A549 (cell line): ENCODE measurements around the gene MTG1. TPM values are rescaled to one million over a fixed set of nuclear protein-coding genes. Genes with fewer than 3 reads are reported as not detected.
"Not testable (repeated sequence)": the region's sequence is repeated elsewhere in the genome, so short reads cannot be mapped to it uniquely, and the experiment has no call there.

Source experiments
- ATAC-seq, 2 experiments: fragments of 200-7000 bp in 1 of 2; fragments of >200 bp in 1 of 2; cut with Nextera tagmentation in 1 of 2; cut with Tn5 transposase in 1 of 2; 3 replicates each; pipeline versions ENCODE4 v1.8.0 to v1.9.1; 2018 to 2020; ENCODE audit warnings: mild to moderate bottlenecking in 1 of 2, moderate library complexity in 1 of 2
- CTCF ChIA-PET: fragments of 300-600 bp; sonication (Branson Sonifier 250); formaldehyde crosslinking; extraction: SDS; loops from one replicate; lab custom pipeline; 2021; ENCODE audit warnings: antibody characterized with exemption, inconsistent platforms; lab: Yijun Ruan, JAX
- POLR2A ChIA-PET: fragments of 350-600 bp; formaldehyde crosslinking; extraction: SDS; loops from one replicate; lab custom pipeline; 2021; ENCODE audit warnings: antibody characterized with exemption, inconsistent platforms; lab: Yijun Ruan, JAX
- DNase-seq, 2 experiments: peaks; one replicate each; pipeline versions ENCODE4 v3.0.0 to v3.0.0-alpha.2; 2011 to 2016; ENCODE audit warnings: low read depth in 1 of 2, low spot score in 1 of 2
- FAIRE-seq: peaks from 2 replicates; lab custom pipeline; 2011; peaks lifted over from hg19 to GRCh38; lab: Jason Lieb, UNC
- H3K27ac ChIP-seq, 2 experiments: fragments of >200 bp; sonication (Bioruptor Twin); formaldehyde crosslinking; 3 replicates each; pipeline ENCODE4 v1.5.1; 2016 to 2017
- H3K4me1 ChIP-seq: fragments of >200 bp; sonication (Bioruptor Twin); formaldehyde crosslinking; 3 replicates; pipeline ENCODE4 v1.6.1; 2016
- H3K4me2 ChIP-seq: fragments of >200 bp; sonication (Bioruptor Twin); formaldehyde crosslinking; 3 replicates; pipeline ENCODE4 v1.6.1; 2016
- H3K4me3 ChIP-seq: fragments of >200 bp; sonication (Bioruptor Twin); formaldehyde crosslinking; 3 replicates; pipeline ENCODE4 v1.5.1; 2016
- H3K9me3 ChIP-seq: fragments of >200 bp; sonication (Bioruptor Twin); formaldehyde crosslinking; 3 replicates; pipeline ENCODE4 v1.6.1; 2016
- CBX8 ChIP-seq: fragments of 200-600 bp; sonication (generic); IDR thresholded peaks from 2 replicates; pipeline ENCODE4 v1.6.1; 2016
- CEBPB ChIP-seq, 2 experiments: fragments of >200 bp in 1 of 2; sonication (Bioruptor Twin) in 1 of 2; formaldehyde crosslinking in 1 of 2; IDR thresholded peaks; 2 replicates each; pipeline ENCODE4 v1.6.1; 2012 to 2016
- CHD4 ChIP-seq: fragments of 200-600 bp; sonication (generic); IDR thresholded peaks from 2 replicates; pipeline ENCODE4 v1.6.1; 2016; ENCODE audit warnings: antibody characterized with exemption, mild to moderate bottlenecking, borderline replicate concordance
- EHF ChIP-seq: fragments of 250-450 bp; sonication (Bioruptor Pico); IDR thresholded peaks from 2 replicates; pipeline ENCODE4 v1.5.0; 2020; ENCODE audit warnings: mild to moderate bottlenecking
- ESRRA ChIP-seq: fragments of 150-350 bp; IDR thresholded peaks from 2 replicates; pipeline ENCODE4 v1.6.1; 2014; ENCODE audit warnings: mild to moderate bottlenecking, low read length, borderline replicate concordance
- FOSL2 ChIP-seq, 2 experiments: fragments of 450-650 bp in 1 of 2; fragments of >200 bp in 1 of 2; sonication (Bioruptor Twin) in 1 of 2; formaldehyde crosslinking; IDR thresholded peaks; 2 replicates each; pipeline versions ENCODE4 v1.5.0 to v1.6.1; 2016 to 2020; ENCODE audit warnings: mild to moderate bottlenecking in 1 of 2, moderate library complexity in 1 of 2
- HEYL ChIP-seq: fragments of 250-450 bp; sonication (Bioruptor Pico); IDR thresholded peaks from 2 replicates; pipeline ENCODE4 v1.8.0; 2021; ENCODE audit warnings: mild to moderate bottlenecking, moderate library complexity
- JUNB ChIP-seq: fragments of >200 bp; sonication (Bioruptor Twin); formaldehyde crosslinking; IDR thresholded peaks from 2 replicates; pipeline ENCODE4 v1.6.1; 2016
- MAFK ChIP-seq: fragments of 450-650 bp; IDR thresholded peaks from 2 replicates; pipeline ENCODE4 v1.6.1; 2014; ENCODE audit not compliant: partially characterized antibody
- MAZ ChIP-seq: fragments of 150-350 bp; IDR thresholded peaks from 2 replicates; pipeline ENCODE4 v1.6.1; 2014; ENCODE audit warnings: antibody characterized with exemption, low read depth, low read length, borderline replicate concordance
- NFE2L2 ChIP-seq: fragments of 150-350 bp; conservative IDR thresholded peaks from 2 replicates; pipeline ENCODE4 v1.6.1; 2014; ENCODE audit warnings: low read length
- POLR2AphosphoS2 ChIP-seq: conservative IDR thresholded peaks from 2 replicates; pipeline ENCODE4 v1.6.1; 2012; ENCODE audit warnings: low read length, improper control_type of control experiment, inconsistent platforms
- RAD21 ChIP-seq, 2 experiments: fragments of >200 bp in 1 of 2; sonication (Bioruptor Twin) in 1 of 2; formaldehyde crosslinking in 1 of 2; IDR thresholded peaks in 1 of 2; conservative IDR thresholded peaks in 1 of 2; 2 replicates in 1 of 2; 3 replicates in 1 of 2; pipeline ENCODE4 v1.6.1; 2012 to 2018; ENCODE audit warnings: inconsistent platforms in 1 of 2
- RCOR1 ChIP-seq: fragments of 150-350 bp; IDR thresholded peaks from 2 replicates; pipeline ENCODE4 v1.6.1; 2014; ENCODE audit warnings: antibody characterized with exemption, low read length, low read depth
- WGBS: methylation state at CpG from one replicate; pipeline ENCODE4 v1.1.6; 2017; ENCODE audit errors: missing lambda C conversion rate; 5-methylcytosine and 5-hydroxymethylcytosine counted together
- polyA plus RNA-seq, 4 experiments: library from polyadenylated mRNA; depleted of rRNA in 3 of 4; stranded (reverse); fragments of >200 nt; fragmentation: RNase III in 1 of 4; extraction: RNeasy Plus Mini Kit Qiagen cat#74134 plus additional on column Dnase treatment in 1 of 4; gene quantifications; 2 replicates in 3 of 4; 3 replicates in 1 of 4; pipeline ENCODE4 v1.2.3, GENCODE V29; 2011 to 2017
- TF ChIP-seq, protein P1 (sequence below): fragments of 200-600 bp; sonication (generic); IDR thresholded peaks from 2 replicates; pipeline ENCODE4 v1.6.1; 2016; ENCODE audit warnings: antibody characterized with exemption, mild to moderate bottlenecking, moderate library complexity
- TF ChIP-seq, protein P2 (sequence below): IDR thresholded peaks from 2 replicates; pipeline ENCODE4 v1.6.1; 2012
- TF ChIP-seq, protein P3 (sequence below): IDR thresholded peaks from 2 replicates; pipeline ENCODE4 v1.6.1; 2012

The MTG1 gene
- polyA plus RNA-seq, 2 of the 4 experiments (the other 2 are of a cell fraction) = 60.3 to 67.2 TPM

DNA sequence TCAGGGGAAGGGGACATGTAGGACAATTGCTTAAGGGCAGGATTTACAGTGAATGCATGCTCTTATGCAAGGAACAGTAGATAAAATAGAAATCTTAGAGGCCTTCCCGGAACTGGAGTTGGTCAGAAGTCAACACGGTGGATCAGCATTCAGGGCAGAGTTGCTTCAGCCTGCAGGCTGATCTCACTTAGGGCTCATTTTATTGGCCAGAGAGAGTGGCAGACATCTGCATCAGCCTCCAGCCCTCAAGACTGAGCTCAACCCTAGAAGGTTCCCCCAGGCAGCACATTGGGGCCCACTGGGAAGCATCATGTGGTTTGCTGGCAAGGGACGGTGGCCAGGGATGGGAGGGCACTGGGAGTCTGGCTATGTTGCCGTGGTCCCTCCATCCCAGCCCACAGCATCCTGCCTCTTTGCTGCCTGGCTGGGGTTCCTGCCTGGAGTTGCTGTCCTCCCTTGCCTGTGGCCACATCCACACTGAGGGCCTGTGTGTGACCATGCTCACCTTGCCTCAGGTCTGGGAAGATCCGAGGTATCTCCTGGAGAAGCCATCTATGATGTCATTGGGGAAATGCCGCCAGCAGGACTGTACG lies 72.8 kb downstream of the MTG1 start:
- ChIA-PET POLR2A (no interaction called here), CTCF (interaction anchor here (0.9 to 1.3 kb wide), 2 partner anchors 10 to 29 kb away, joined by 3 to 4 read pairs; no protein-coding TSS in a partner anchor)
- Histone ChIP-seq H3K4me1 (no peaks in the 10 kb centered on the region), H3K4me2 (no peak overlapping the region), H3K4me3 (no peak overlapping the region), H3K9me3 (no peaks in the 10 kb centered on the region; the same call in 2 of the 3 replicates), H3K27ac (no peak overlapping the region)
- ATAC-seq (no peak), DNase-seq (no peak), FAIRE-seq (no peak)
- WGBS = 49% methylated on average over 7 of the region's 7 CpGs
- TF ChIP-seq FOSL2 (IDR thresholded peaks at IDR 0.05) = no peak
- TF ChIP-seq FOSL2 (CRISPR knock-in tag; IDR thresholded peaks at IDR 0.05) = no peak

DNA sequence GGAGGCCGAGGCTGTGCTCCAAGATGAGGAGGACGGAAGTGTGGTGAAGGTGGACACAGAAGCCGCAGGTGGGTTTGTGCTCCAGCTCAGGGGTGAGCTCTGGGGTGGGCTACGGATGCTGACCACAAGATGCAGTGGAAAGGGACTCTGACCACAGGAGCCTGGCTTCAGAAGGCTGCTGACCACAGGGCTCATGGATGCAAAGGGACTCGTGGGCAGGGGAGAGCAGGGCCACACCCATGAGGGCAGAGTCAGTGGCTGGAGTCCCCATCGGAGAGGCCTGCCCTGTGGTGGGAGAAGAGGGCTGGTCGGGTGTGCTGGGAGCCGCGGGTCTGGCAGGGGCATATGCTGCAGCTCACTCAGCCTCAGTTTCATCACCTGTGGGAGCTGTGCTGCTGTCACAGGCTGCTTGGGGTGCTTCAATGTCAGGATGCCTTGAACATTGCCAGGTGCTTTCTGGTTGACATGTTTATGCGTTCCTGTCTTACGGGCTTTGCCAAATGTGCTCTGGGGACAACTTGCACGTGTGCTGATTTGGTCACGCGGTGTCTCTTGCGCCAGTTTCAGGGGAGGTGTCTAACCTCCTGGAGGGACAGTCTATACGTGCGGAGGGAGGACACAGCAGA lies 73.4 kb downstream of the MTG1 start:
- WGBS = 49% methylated on average over 17 of the region's 17 CpGs
- ATAC-seq (peak in 1 of 2 experiments; percentile 19; a peak in 2 of 6 replicates), DNase-seq (no peak), FAIRE-seq (no peak)
- Histone ChIP-seq H3K4me2 (no peak overlapping the region), H3K27ac (no peak overlapping the region), H3K4me1 (no peaks in the 10 kb centered on the region), H3K9me3 (no peaks in the 10 kb centered on the region; the same call in 2 of the 3 replicates), H3K4me3 (no peak overlapping the region)
- ChIA-PET POLR2A (no interaction called here), CTCF (no interaction called here)
- TF ChIP-seq RAD21 (conservative IDR thresholded peaks at IDR 0.05 in 1 of 2, IDR thresholded peaks at IDR 0.05 in 1 of 2) (no peak), HEYL (no peak), CBX8 (no peak), FOSL2 (IDR thresholded peaks at IDR 0.05) (no peak), FOSL2 (CRISPR knock-in tag; IDR thresholded peaks at IDR 0.05) (no peak), JUNB (no peak)

DNA sequence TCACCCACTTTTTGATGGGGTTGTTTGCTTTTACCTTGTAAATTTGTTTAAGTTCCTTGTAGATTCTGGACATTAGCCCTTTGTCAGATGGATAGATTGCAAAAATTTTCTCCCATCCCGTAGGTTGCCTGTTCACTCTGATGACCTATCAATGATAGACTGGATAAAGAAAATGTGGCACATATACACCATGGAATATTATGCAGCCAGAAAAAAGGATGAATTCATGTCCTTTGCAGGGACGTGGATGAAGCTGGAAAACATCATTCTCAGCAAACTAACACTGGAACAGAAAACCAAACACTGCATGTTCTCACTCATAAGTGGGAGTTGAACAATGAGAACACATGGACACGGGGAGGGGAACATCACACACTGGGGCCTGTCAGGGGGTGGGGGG lies 75.2 kb downstream of the MTG1 start:
- POLR2A ChIA-PET, DNase-seq, H3K27ac ChIP-seq, FAIRE-seq, H3K4me1 ChIP-seq, ATAC-seq, H3K4me3 ChIP-seq, CTCF ChIA-PET, H3K4me2 ChIP-seq, H3K9me3 ChIP-seq: not testable (repeated sequence)
- 2% methylated on average over 2 of the region's 3 CpGs for WGBS

DNA sequence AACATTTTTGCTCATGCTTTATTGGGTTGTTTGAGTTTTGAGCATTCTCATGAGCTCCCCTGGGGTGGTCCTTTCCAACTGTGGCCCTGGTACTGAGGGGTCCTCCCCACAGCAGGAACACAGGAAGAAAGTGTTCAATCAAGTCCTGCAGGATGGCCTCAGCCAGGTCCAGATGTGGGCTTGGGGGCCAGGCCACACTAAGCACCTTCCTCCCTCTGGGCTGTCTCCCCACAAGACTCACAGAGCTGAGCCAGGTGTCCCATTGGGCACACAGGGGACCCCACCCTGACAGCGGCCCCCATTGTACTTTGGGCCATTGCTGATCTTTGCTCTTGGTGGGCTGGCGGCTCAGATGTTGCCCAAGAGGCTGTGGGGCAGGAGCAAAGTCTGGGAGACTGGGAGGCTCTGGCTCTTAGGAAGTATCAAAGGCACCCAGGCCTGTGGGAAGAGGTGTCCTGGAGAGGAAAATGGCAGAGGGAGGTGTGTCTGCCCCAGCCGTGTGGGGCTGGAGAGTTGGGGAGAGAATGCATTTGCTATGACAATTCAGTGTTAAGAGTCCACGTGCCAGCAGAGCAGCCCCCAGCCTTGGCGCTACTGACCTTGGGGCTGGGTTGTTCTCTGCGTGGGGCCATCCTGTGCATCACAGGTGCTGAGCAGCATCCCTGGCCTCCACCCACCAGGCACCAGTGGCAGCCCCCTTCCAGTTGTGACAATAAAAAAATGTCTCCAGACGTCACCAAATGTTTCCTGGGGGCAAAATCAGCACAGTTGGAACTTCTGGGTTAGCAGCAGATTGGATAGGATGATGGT lies 77.5 kb downstream of the MTG1 start:
- H3K9me3 ChIP-seq = no peaks in the 10 kb centered on the region; the same call in 2 of the 3 replicates
- CTCF ChIA-PET = no interaction called here
- H3K4me1 ChIP-seq = no peaks in the 10 kb centered on the region
- H3K4me3 ChIP-seq = no peak overlapping the region
- 9% methylated on average over 6 of the region's 7 CpGs for WGBS
- no peak overlapping the region for H3K27ac ChIP-seq
- ATAC-seq (no peak), DNase-seq (no peak), FAIRE-seq (no peak)
- no peak overlapping the region for H3K4me2 ChIP-seq
- POLR2A ChIA-PET = no interaction called here
- TF ChIP-seq, protein P1, sequence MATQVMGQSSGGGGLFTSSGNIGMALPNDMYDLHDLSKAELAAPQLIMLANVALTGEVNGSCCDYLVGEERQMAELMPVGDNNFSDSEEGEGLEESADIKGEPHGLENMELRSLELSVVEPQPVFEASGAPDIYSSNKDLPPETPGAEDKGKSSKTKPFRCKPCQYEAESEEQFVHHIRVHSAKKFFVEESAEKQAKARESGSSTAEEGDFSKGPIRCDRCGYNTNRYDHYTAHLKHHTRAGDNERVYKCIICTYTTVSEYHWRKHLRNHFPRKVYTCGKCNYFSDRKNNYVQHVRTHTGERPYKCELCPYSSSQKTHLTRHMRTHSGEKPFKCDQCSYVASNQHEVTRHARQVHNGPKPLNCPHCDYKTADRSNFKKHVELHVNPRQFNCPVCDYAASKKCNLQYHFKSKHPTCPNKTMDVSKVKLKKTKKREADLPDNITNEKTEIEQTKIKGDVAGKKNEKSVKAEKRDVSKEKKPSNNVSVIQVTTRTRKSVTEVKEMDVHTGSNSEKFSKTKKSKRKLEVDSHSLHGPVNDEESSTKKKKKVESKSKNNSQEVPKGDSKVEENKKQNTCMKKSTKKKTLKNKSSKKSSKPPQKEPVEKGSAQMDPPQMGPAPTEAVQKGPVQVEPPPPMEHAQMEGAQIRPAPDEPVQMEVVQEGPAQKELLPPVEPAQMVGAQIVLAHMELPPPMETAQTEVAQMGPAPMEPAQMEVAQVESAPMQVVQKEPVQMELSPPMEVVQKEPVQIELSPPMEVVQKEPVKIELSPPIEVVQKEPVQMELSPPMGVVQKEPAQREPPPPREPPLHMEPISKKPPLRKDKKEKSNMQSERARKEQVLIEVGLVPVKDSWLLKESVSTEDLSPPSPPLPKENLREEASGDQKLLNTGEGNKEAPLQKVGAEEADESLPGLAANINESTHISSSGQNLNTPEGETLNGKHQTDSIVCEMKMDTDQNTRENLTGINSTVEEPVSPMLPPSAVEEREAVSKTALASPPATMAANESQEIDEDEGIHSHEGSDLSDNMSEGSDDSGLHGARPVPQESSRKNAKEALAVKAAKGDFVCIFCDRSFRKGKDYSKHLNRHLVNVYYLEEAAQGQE = no peak
- TF ChIP-seq POLR2AphosphoS2 = no peak
- TF ChIP-seq EHF = no peak
- TF ChIP-seq NFE2L2 = no peak
- TF ChIP-seq, protein P2, sequence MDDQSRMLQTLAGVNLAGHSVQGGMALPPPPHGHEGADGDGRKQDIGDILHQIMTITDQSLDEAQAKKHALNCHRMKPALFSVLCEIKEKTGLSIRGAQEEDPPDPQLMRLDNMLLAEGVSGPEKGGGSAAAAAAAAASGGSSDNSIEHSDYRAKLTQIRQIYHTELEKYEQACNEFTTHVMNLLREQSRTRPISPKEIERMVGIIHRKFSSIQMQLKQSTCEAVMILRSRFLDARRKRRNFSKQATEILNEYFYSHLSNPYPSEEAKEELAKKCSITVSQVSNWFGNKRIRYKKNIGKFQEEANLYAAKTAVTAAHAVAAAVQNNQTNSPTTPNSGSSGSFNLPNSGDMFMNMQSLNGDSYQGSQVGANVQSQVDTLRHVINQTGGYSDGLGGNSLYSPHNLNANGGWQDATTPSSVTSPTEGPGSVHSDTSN = no peak
- no peak for TF ChIP-seq CEBPB (IDR thresholded peaks at IDR 0.05)
- no peak for TF ChIP-seq CHD4
- TF ChIP-seq ESRRA = no peak
- no peak for TF ChIP-seq FOSL2 (IDR thresholded peaks at IDR 0.05)
- TF ChIP-seq FOSL2 (CRISPR knock-in tag; IDR thresholded peaks at IDR 0.05) = no peak
- TF ChIP-seq, protein P3, sequence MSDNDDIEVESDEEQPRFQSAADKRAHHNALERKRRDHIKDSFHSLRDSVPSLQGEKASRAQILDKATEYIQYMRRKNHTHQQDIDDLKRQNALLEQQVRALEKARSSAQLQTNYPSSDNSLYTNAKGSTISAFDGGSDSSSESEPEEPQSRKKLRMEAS = no peak
- TF ChIP-seq MAZ = no peak
- TF ChIP-seq RCOR1 = no peak
- TF ChIP-seq MAFK = no peak
- TF ChIP-seq, all 56 proteins: peak for 0
